ENCODE data around the gene SH2D1A. TPM values are rescaled to one million over a fixed set of nuclear protein-coding genes. Genes with fewer than 3 reads are reported as not detected.

Gene SH2D1A
- total RNA-seq, 1 experiment from 2014 or later: not detected

- no peak for DNase-seq (ENCODE audit: low read depth)
These were observed 68.9 kb downstream of the SH2D1A start for GRCh38 chrX:124415115-124415800.

GRCh38 chrX:124421898-124422655, 75.7 kb downstream of the SH2D1A start:
- peak; percentile 50 for DNase-seq (ENCODE audit: low read depth)

Small RNA genes lying within 50 kb of the gene (small RNA-seq; reads per million reads assigned to genes)
- not detected for gene AL022718.1

Other genes starting within 250 kb of the SH2D1A start
- gene TEX13D, start 13.9 kb upstream of the SH2D1A start, total RNA-seq (2014; rRNA removed; shearing (Covaris generic)): 0.05 TPM in 1 of 2 replicates, not detected in the other

Data from HT1080 (cell line).